Breast epithelium (tissue), 3 donors: Measurements from ENCODE around the gene ASNSD1.

ENCODE experiments used
- POLR2A ChIP-seq: fragments of 450-650 bp; IDR thresholded peaks from one replicate; pipeline ENCODE4 v1.6.1; 2016; ENCODE audit warnings: antibody characterized with exemption, mild to moderate bottlenecking, moderate library complexity
- POLR2AphosphoS5 ChIP-seq, 3 donors: sonication (generic); formaldehyde crosslinking; IDR thresholded peaks; one replicate each; pipeline ENCODE4 v1.6.1; 2017; ENCODE audit warnings: antibody characterized with exemption in 3 of 3
- TF ChIP-seq, protein P1 (sequence below), 3 donors: fragments of 450-650 bp; IDR thresholded peaks; one replicate each; pipeline ENCODE4 v1.5.1; 2016 to 2017; ENCODE audit warnings: antibody characterized with exemption in 3 of 3, mild to moderate bottlenecking in 3 of 3, moderate library complexity in 3 of 3

- TF ChIP-seq POLR2A (no peak), POLR2AphosphoS5 (IDR thresholded peaks at IDR 0.05) (no peak)
- TF ChIP-seq, protein P1, sequence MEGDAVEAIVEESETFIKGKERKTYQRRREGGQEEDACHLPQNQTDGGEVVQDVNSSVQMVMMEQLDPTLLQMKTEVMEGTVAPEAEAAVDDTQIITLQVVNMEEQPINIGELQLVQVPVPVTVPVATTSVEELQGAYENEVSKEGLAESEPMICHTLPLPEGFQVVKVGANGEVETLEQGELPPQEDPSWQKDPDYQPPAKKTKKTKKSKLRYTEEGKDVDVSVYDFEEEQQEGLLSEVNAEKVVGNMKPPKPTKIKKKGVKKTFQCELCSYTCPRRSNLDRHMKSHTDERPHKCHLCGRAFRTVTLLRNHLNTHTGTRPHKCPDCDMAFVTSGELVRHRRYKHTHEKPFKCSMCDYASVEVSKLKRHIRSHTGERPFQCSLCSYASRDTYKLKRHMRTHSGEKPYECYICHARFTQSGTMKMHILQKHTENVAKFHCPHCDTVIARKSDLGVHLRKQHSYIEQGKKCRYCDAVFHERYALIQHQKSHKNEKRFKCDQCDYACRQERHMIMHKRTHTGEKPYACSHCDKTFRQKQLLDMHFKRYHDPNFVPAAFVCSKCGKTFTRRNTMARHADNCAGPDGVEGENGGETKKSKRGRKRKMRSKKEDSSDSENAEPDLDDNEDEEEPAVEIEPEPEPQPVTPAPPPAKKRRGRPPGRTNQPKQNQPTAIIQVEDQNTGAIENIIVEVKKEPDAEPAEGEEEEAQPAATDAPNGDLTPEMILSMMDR (IDR thresholded peaks at IDR 0.05): no peak
These were observed 33.5 kb upstream of the ASNSD1 start for GRCh38 chr2:189627789-189628188.
